Neural progenitor cell (in vitro differentiated cells): ENCODE measurements around the gene MIEF2. TPM values are rescaled to one million over a fixed set of nuclear protein-coding genes. Genes with fewer than 3 reads are reported as not detected.

ENCODE experiments used
- DNase-seq: peaks from one replicate; pipeline ENCODE4 v3.0.0-alpha.2; 2016; ENCODE audit warnings: low spot score
- H2AFZ ChIP-seq: fragments of 200-600 bp; sonication (generic); replicated peaks from 2 replicates; pipeline ENCODE4 v1.6.1; 2016; ENCODE audit warnings: antibody characterized with exemption
- H3F3A ChIP-seq: fragments of 200-600 bp; sonication (generic); 2 replicates; pipeline ENCODE4 v1.6.1; 2016; ENCODE audit warnings: antibody characterized with exemption, low read depth
- H3K27ac ChIP-seq: fragments of 200-600 bp; sonication (generic); 2 replicates; pipeline ENCODE4 v1.5.1; 2016; ENCODE audit warnings: mild to moderate bottlenecking
- H3K27me3 ChIP-seq: fragments of 200-600 bp; sonication (generic); 2 replicates; pipeline ENCODE4 v1.6.1; 2016; ENCODE audit warnings: mild to moderate bottlenecking, moderate library complexity
- H3K36me3 ChIP-seq: fragments of 200-600 bp; sonication (generic); 2 replicates; pipeline ENCODE4 v1.5.1; 2016
- H3K4me1 ChIP-seq: fragments of 200-600 bp; sonication (generic); 2 replicates; pipeline ENCODE4 v1.6.1; 2016; ENCODE audit warnings: mixed run types
- H3K4me2 ChIP-seq: fragments of 200-600 bp; sonication (generic); 2 replicates; pipeline ENCODE4 v1.6.1; 2016
- H3K4me3 ChIP-seq: fragments of 200-600 bp; sonication (generic); 2 replicates; pipeline ENCODE4 v1.5.1; 2016
- H3K79me2 ChIP-seq: fragments of 200-600 bp; sonication (generic); 2 replicates; pipeline ENCODE4 v1.6.1; 2016; ENCODE audit warnings: low read depth
- H3K9ac ChIP-seq: fragments of 200-600 bp; sonication (generic); 2 replicates; pipeline ENCODE4 v1.6.1; 2016
- H3K9me3 ChIP-seq: fragments of 200-600 bp; sonication (generic); 2 replicates; pipeline ENCODE4 v1.5.1; 2016; ENCODE audit warnings: low read depth
- H4K20me1 ChIP-seq: fragments of 200-600 bp; sonication (generic); 2 replicates; pipeline ENCODE4 v1.6.1; 2016; ENCODE audit warnings: low read depth
- H3K27ac Mint-ChIP-seq: 3 replicates; pipeline ENCODE4 v1.8.0; 2021; ENCODE audit warnings: mixed read lengths
- H3K27me3 Mint-ChIP-seq: 2 replicates; pipeline ENCODE4 v1.8.0; 2022; ENCODE audit warnings: low read depth, mild to moderate bottlenecking, inconsistent platforms, moderate library complexity, mixed read lengths; ENCODE audit not compliant: insufficient read depth
- H3K36me3 Mint-ChIP-seq: 3 replicates; pipeline ENCODE4 v1.8.0; 2021; ENCODE audit warnings: mixed read lengths
- H3K4me1 Mint-ChIP-seq: 3 replicates; pipeline ENCODE4 v1.8.0; 2021; ENCODE audit warnings: mixed read lengths
- H3K4me3 Mint-ChIP-seq: 3 replicates; pipeline ENCODE4 v1.8.0; 2021; ENCODE audit warnings: mild to moderate bottlenecking, moderate library complexity, mixed read lengths
- H3K9me3 Mint-ChIP-seq: 3 replicates; pipeline ENCODE4 v1.8.0; 2020; ENCODE audit warnings: mixed read lengths
- EZH2 ChIP-seq: fragments of 200-600 bp; sonication (generic); IDR thresholded peaks from 2 replicates; pipeline ENCODE4 v1.6.1; 2017; ENCODE audit warnings: antibody characterized with exemption, mild to moderate bottlenecking, moderate library complexity
- EZH2phosphoT487 ChIP-seq: fragments of 200-600 bp; sonication (generic); IDR thresholded peaks from 2 replicates; pipeline ENCODE4 v1.6.1; 2017; ENCODE audit warnings: antibody characterized with exemption
- total RNA-seq: library from RNA; depleted of rRNA; stranded (reverse); fragments of >200 nt; gene quantifications from 2 replicates; pipeline ENCODE4 v1.2.3, GENCODE V29; 2015; ENCODE audit warnings: low replicate concordance
- TF ChIP-seq, protein P1 (sequence below): fragments of 200-600 bp; sonication (generic); IDR thresholded peaks from 2 replicates; pipeline ENCODE4 v1.5.1; 2017; ENCODE audit warnings: antibody characterized with exemption, mild to moderate bottlenecking

MIEF2 gene
- total RNA-seq, 1 donor from 2014 or later: 8.1 TPM

DNA sequence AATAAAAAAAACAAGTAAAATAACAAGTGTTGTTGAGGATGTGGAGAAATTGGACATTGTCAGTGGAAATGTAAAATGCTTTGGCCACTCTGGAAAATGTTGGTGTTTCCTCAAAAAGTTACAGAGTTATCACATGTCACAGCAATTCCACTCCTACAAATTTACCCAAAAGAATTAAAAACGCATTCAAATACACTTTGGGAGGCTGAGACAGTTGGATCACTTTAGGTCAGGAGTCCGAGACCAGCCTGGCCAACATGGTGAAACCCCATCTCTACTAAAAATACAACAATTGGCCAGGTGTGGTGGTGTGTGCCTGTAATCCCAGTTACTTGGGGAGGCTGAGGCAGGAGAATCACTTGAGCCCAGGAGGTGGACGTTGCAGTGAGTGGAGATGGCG, 48.7 kb downstream of the MIEF2 start:
- no peak overlapping the region for H3K4me2 ChIP-seq
- H2AFZ ChIP-seq: no peak overlapping the region
- no peak overlapping the region for H3K9ac ChIP-seq
- peaks cover 61% of the 10 kb centered on the region for H3K79me2 ChIP-seq
- H3K9me3 ChIP-seq: no peaks in the 10 kb centered on the region
- H3K27ac ChIP-seq: no peak overlapping the region
- H4K20me1 ChIP-seq: peaks cover 34% of the 10 kb centered on the region
- H3F3A ChIP-seq: peaks cover 6% of the 10 kb centered on the region
- no peaks in the 10 kb centered on the region for H3K27me3 ChIP-seq
- no peak for DNase-seq
- no peak overlapping the region for H3K4me3 ChIP-seq
- Mint-ChIP-seq H3K36me3 (peaks cover 31% of the 10 kb centered on the region), H3K4me3 (no peak overlapping the region), H3K27ac (no peak overlapping the region), H3K9me3 (no peaks in the 10 kb centered on the region), H3K27me3 (no peaks in the 10 kb centered on the region), H3K4me1 (peaks cover 16% of the 10 kb centered on the region)
- peaks cover 11% of the 10 kb centered on the region for H3K4me1 ChIP-seq
- TF ChIP-seq, protein P1, sequence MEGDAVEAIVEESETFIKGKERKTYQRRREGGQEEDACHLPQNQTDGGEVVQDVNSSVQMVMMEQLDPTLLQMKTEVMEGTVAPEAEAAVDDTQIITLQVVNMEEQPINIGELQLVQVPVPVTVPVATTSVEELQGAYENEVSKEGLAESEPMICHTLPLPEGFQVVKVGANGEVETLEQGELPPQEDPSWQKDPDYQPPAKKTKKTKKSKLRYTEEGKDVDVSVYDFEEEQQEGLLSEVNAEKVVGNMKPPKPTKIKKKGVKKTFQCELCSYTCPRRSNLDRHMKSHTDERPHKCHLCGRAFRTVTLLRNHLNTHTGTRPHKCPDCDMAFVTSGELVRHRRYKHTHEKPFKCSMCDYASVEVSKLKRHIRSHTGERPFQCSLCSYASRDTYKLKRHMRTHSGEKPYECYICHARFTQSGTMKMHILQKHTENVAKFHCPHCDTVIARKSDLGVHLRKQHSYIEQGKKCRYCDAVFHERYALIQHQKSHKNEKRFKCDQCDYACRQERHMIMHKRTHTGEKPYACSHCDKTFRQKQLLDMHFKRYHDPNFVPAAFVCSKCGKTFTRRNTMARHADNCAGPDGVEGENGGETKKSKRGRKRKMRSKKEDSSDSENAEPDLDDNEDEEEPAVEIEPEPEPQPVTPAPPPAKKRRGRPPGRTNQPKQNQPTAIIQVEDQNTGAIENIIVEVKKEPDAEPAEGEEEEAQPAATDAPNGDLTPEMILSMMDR: no peak
- no peak for TF ChIP-seq EZH2
- no peak for TF ChIP-seq EZH2phosphoT487
- peaks cover 12% of the 10 kb centered on the region for H3K36me3 ChIP-seq

DNA sequence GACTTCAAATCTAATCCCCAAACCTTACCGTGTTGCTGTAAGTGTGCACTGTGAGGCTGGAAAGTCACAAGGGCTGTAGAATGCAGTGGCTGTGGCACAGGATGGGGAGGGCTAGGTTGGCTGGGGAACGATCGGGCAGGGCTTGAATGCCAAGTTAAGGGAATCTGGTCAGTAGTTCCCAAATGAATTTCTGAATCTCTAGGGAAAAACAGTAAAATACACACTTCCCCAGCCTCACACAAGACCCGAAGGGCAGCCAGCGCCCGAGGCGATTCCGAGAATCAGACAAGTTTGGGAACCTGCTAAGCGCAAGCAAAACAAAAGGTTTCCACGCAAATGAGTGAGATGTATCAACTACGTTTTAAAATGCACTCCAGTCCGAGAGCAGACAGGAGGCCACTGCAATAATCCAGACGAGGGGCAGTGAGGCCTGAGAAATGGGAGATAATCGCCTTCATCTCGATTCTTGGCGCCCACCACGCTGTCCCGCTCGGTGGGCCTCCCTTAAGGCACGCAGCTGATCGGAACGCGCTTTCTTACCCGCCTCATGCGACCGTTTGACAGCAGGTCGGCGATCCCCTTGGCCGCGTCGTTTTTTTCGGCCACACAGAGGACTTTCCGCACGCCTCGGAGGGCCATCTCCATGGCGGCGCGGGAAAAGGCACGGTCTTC, 53.7 kb downstream of the MIEF2 start:
- Histone ChIP-seq H3K79me2 (peaks cover 91% of the 10 kb centered on the region), H3K4me2 (peak overlapping the region; percentile 80), H3K9ac (peak overlapping the region; percentile 88), H3F3A (peaks cover 12% of the 10 kb centered on the region), H2AFZ (peak overlapping the region; percentile 81), H3K27ac (no peak overlapping the region), H3K4me1 (peaks cover 16% of the 10 kb centered on the region), H4K20me1 (peaks cover 35% of the 10 kb centered on the region), H3K9me3 (no peaks in the 10 kb centered on the region), H3K36me3 (no peaks in the 10 kb centered on the region), H3K4me3 (peak overlapping the region; percentile 89), H3K27me3 (no peaks in the 10 kb centered on the region)
- DNase-seq: peak; percentile 21
- peak overlapping the region; percentile 61 for H3K27ac Mint-ChIP-seq
- H3K4me1 Mint-ChIP-seq: peaks cover 34% of the 10 kb centered on the region
- H3K9me3 Mint-ChIP-seq: no peaks in the 10 kb centered on the region
- peak overlapping the region; percentile 99 for H3K4me3 Mint-ChIP-seq
- peaks cover 3% of the 10 kb centered on the region for H3K27me3 Mint-ChIP-seq
- H3K36me3 Mint-ChIP-seq: peaks cover 18% of the 10 kb centered on the region
- TF ChIP-seq EZH2phosphoT487 (no peak), EZH2 (no peak)
- TF ChIP-seq, protein P1: no peak

DNA sequence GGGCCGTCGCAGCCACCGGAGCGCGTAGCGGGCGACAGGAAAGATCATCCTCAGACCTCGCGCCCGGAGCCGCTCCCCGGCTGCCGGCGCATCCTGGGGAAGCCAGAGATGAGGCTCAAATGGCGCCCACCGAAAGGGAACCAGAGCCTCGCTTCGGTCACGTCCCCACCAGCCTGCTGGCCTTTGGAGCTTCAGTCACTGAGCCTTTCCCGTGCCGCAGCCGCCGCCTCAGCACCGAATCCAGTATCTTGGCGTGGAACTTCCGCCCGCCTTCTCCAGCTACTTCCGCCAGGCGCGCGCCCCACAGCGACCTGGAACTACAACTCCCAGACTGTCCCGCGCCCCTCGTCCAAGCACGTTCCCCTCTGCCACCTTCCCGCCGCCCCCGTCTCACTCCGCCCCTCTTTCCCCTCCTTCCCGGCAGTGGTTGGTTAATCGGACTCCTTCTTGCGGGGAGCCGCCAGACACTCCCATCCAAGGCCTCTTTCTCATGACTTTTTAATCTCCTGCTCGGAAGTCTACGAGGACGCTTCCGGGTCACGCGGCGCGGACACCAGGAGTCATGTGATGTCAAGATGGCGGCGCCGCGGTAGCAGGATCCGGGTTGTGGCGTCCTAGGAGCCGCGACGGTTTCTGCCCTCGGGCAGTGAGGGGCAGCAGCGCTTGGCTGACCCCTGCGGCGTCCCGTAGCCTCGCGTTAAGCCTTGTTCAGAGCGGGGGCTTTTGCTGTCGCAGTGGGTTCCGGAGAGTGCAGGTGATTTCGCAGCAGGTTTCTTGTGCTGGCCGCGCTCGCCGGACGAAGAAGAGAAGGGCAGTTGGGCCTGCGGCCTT, 54.5 kb downstream of the MIEF2 start, which contains the start of the genes SMCR8 and TOP3A:
Gene SMCR8 (plus strand): TSS at position 563 of the 831 bp plus-strand sequence. CDS start 497 bp downstream, outside the sequence.
Gene TOP3A (minus strand): TSS at position 264 of the 831 bp plus-strand sequence. CDS start 216 bp downstream, at position 48.
- Histone ChIP-seq H4K20me1 (peaks cover 38% of the 10 kb centered on the region), H3K9ac (peak within 1 kb of the TSS; percentile 88), H3K36me3 (no peaks in the 10 kb centered on the region), H3K4me1 (peaks cover 16% of the 10 kb centered on the region), H3F3A (peaks cover 12% of the 10 kb centered on the region), H3K27ac (peak within 1 kb of the TSS; percentile 94), H3K4me2 (peak within 1 kb of the TSS; percentile 80), H2AFZ (peak within 1 kb of the TSS; percentile 81), H3K4me3 (peak within 1 kb of the TSS; percentile 89), H3K79me2 (peaks cover 88% of the 10 kb centered on the region), H3K27me3 (no peaks in the 10 kb centered on the region), H3K9me3 (no peaks in the 10 kb centered on the region)
- Mint-ChIP-seq H3K9me3 (no peaks in the 10 kb centered on the region), H3K4me3 (peak within 1 kb of the TSS; percentile 99), H3K27ac (peak within 1 kb of the TSS; percentile 98), H3K36me3 (peaks cover 17% of the 10 kb centered on the region), H3K4me1 (peaks cover 40% of the 10 kb centered on the region), H3K27me3 (peaks cover 3% of the 10 kb centered on the region)
- peak; percentile 97 for DNase-seq
- TF ChIP-seq EZH2 (no peak), EZH2phosphoT487 (no peak)
- TF ChIP-seq, protein P1: no peak
